Dedifferentiated amniotic fluid mesenchymal stem cell (primary cell): Measurements from ENCODE around the gene AKAP8.
A peak's percentile ranks its signal among the peaks of the same experiment; 100 is the strongest.
"Not testable (repeated sequence)": the region's sequence is repeated elsewhere in the genome, so short reads cannot be mapped to it uniquely, and the experiment has no call there.

ENCODE experiments used
- DNase-seq: peaks from one replicate; pipeline ENCODE4 v3.0.0-alpha.2; 2016; ENCODE audit errors: extremely low spot score

The AKAP8 gene

DNA sequence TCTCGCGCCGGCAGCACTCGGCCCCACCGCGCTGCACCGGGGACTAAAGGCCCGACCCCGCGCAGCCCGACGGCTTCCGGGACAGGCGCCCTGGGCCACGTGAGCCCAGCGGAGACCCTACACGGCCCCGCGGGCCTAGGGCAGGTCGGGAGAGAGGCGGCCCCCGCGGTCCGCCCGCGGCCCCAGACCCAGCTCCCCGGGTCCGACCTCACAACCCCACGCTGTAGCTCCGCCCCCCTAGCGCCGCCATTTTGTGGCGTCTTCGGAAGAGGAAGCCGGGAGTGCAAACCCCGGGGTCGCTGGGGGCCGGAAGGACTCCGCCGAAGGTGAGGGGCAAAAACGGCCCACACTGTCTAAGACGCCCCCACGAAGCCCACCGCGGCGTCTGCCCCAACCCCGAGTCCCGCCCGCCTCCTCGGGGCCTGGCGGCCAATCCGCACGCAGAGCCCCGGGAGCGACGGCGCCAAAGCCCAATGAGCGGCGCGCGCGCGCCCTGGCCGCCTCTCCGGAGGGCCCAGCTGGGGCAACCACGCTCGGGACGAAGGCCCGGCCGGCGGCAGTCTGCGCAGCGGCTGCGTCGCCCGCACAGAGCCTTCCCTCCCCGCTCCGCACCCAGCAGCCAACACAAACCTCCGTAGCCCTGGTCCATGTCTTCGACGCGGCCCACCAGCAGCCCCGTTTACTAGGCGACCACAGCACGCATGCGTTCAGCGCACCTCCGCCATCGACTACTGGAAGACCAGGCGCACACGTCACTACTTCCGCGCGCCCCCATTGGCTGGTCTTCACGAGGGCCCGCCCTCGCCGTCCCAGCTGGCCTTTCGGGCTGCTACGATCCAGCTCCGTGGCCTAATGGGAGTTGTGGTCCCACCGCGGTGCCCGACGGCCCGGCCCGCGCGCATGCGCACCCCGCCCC is at the start of gene AKAP8:
Gene AKAP8, minus strand, starts transcription at position 705 of the 916 bp plus-strand sequence. Its CDS starts 56 bp downstream, at position 649.
- peak; percentile 96 for DNase-seq

DNA sequence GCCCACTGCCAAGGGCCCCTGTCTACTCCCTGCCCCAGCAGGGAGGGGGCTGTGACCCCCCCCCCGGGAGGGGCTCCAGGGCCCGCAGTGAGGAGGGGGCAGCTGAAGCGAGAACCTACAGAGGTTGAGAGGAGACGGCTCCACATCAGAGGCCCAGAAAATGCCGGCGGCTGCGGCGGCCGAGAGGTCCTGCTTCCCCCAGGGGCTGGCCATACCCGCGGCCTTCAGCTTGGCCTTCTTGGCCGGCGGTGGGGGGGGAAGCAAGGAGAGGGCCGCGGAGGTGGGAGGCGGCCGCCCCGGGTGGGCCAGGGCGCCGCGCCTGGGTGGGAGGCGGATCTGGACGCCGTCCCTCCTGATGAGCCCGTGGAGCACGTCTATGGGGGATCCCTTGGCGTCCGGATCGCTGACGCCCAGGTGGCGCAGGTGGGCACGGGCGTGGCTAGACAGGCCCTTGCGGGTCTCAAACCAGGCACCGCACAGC is 48.4 kb upstream of the AKAP8 start:
- DNase-seq = no peak

DNA sequence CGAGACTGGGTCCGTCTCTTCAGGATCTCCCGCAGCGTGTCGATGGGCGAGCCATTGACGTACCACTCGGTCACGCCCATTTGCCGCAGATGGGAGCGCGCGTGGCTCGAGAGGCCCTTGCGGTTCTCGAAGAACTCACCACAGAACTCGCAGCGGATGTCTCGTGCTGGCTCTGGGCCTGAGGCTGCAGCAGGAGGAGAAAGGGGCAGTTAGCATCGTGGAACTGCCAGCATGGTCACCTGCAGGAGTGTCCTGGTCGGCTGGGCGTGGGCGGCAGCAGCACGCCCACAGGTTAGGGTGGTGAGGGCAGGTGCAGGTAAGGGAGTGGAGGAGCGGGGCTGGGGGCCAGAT is 47.7 kb upstream of the AKAP8 start:
- DNase-seq = no peak

DNA sequence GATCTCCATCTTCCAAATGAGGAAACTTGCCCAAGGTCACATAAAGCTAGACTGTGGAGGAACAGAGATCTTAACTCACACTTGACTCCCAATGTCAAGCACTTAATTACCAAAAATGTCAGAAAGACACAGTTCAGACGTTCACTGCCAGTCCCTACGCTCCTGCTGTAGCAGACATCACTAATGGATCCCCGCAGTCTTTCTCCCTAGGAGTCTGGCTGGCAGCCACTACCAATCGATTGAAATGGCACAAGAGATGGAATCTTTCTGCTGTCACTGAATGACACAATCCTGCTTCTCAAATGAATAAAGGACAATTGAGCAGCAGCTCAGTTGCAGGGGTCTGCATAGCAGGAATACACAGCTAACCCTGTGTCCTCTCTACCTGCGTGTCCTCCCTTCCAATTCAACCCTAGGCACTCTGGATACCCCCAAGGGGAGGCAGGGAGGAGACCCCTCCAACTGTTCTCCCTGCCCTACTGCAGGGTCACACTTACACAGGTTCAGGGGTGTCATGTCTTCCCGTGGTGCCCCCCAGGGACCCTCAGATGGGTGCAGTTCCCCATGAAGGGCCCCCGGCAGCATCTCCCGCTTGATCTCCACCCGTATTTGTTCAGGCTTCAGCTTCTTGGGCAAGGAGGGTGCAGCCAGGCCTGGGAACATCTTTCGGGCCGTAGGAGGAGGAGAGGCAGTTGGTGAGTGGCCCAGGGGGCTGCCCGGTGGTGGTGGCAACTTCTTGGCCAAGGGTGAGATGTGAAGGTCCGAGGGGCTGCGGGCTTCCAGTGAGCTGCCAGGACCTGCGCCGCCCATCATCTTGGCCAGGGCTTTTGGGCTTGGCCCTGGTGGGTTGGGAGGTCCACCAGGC is 47.1 kb upstream of the AKAP8 start:
- DNase-seq = no peak

DNA sequence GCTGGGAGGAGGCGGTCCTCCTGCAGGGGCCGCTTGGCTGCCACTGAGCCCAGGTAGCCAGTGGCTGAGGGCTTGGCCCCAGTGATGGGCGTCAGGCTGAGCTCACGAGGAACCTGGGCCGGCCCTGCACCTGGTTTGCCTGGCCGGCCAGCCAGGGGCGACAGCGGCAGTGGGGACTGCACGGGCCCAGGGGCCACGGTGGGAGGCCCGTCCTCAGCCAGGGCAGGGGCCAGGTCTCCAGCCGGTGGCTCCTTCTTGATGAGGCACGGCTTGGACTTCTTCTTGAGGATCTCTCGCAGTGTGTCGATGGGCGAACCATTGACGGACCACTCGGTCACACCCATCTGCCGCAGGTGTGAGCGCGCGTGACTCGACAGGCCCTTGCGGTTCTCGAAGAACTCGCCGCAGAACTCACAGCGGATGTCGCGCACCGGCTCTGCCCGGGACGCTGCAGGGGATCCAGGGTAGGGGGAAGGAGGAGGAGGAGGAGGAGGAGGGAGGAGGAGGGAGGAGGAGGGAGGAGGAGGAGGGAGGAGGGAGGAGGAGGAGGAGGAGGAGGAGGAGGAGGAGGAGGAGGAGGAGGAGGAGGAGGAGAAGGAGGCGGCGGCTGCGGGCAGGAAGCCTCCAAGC is 45.8 kb upstream of the AKAP8 start:
- DNase-seq = no peak

DNA sequence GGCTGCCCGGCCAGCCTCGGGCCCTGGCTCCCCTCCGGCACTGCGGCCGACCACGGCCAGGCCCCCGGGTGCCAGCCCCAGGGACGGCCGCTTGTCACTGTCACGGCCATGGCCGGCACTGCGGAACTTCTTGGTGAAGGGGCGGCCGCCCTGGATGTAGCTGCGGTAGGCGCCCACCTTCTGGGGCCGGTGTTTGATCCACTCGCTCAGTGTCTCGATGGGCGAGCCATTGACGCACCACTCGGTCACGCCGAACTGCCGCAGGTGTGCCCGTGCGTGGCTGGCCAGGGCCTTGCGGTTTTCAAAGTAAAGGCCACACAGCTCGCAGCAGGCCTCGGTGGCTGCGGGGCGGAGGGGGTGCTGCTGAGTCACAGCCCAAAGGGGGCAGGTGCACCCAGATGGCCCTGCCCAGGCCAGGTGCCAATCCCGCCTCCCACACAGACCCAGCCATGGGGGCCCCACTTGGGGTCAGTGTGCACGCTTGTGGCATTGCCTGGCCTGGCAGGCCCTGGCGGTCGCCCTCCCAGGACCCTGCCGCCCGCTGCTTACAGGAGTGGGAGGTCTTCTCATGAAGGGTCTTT is 45.2 kb upstream of the AKAP8 start:
- no peak for DNase-seq

DNA sequence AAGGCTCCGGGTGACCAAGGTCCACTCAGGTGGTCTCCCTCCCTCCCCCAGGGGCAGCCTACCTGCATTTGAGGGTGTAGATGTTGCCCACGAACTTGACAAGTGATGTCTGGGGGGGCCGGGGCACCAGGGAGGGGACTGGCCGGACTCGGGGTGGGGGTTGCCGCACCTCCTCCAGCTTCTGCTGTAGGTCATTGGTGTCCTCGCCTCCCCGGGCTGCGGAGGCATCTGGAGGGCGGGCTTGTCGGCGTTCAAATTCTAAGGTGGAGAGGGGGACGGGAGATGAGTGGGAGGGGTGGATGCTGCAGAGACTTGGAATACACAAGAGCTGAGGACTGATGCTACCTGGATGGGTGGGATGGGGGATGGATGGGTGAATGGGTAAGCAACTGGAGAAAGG is 44.5 kb upstream of the AKAP8 start:
- DNase-seq = no peak

DNA sequence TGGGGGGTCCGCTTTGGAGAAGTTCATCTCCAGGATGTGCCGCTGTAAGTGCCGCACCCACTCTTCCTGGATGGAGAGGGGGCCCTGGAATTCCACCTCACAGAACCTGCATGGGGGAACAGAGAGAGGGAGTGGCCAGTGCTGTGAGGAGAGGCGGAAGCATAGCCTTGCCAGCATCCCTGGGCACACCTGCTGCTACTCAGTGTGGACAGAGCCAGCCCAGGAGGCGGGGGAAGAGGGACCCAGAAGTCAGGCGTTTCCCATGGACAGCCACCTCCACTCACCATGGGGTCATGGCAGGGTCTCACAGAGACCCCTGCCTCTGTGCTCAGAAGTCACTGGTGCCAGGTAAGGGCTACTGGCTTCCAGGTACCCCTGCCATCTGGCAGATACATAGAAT is 43.5 kb upstream of the AKAP8 start:
- no peak for DNase-seq

DNA sequence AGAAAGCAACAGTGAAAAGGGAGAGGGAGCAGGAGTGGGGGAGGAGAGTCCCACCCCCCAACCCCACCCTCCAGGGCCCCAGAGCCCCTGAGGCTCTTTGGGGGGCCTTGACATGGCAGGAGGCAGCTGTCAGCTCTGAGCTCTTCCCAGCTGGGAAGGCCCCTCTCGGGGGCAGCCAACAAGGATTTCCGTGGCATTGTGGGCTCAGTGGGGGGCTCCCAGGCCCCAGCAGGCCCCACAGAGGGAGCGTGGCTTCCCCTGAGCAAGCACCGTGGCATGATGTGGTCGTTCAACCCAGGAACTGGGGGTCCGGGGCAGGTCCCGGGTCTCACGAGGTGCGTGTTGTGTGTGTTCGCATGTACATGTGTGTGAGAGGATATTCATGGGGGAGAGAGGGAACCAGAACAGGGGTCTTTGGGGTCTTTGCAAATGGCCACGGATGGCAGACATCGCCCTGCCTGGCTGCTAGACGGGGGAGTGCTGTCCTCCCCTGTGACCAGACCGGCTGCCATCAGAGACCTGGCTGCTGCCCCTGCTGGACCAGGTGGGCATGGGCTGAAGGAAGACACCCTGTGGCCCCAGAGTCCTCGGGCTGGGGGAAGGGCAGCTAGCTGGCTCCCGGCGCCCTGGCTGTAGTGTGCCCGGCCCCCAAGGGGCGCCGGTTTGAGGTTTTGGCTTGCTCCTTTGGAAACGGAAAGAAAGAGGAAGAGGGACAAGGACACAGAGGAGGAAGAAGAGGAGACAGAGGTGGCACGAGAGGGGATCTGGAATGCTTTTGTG is 42.9 kb upstream of the AKAP8 start:
- DNase-seq = no peak

DNA sequence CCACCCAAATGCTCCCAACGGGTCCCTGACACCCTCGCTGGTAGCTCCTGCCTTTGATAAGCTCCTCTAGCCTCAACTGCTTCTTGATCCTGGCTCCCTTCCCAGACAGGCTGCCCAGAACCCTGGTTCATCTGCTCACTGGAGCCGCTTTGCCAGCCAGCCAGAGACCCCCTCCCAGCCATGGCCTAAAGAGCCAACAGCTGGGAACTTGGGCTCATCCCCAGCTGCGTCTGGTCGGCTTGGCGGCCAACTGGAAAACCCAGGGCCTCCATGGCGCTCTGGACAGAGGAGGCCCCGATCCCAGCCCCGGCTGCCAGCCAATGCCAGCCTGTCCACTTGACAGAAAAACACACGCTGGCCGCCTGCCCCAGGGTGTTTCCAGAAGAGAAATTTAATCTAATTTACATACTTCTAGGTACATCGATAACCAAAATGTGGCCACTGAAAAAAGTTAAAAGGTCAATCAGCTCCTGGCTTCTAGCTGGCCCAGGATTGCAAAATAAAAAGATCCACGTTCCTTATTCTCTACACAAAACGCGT is 42.2 kb upstream of the AKAP8 start:
- DNase-seq = no peak

DNA sequence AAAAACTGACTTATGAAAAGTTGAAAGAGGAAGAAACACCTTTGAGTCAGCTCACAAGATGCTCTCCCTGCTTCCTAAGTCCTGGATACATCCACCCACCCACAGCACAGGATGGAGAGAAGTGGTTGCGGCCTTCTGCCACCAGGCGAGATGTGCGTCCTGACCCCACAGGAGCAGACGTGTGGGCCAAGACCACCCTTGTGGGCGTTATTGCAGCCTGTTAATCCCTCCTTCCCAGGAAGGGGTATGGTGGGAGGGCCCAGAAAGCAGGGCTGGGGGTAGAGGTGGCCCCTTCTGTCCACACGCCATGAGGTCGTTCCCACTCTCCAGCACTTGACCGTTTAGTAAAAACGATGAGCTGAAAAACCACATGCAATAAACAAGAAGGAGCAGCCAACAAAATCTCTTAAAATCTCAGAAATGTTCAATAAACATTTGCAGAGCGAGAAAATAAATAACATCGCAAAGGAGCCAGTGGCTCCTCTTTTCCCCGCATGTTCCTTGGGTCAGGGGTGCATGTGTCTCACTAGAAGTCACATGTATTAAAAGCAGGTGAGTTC is 41.6 kb upstream of the AKAP8 start:
- DNase-seq = no peak

DNA sequence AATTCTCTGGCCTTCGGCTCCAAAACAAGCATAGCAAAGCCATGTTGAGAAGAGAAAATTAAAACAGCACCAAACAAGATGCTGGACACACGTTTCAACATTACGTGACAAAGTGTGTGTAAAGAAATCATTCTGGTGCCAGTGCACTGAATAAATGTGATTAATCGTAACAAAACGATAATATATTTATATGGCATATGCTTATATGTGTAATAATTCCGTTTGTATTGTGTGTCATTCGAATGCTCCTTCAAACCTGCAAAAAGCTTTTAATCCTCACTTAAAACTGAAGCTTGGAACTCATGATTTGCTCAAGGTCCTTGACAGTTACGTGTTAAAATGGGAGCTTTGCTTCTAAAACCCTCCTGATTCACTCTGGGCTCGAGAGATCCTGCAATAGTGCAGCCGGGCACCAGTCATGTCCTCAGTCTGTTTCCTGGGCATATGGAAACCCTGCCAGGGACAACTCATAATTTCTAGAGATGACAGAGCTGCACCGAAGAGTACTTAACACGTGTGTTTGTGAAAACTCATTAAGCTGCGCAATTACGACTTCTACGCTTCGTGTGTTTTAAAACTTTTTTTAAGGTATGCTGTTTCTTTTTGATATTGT is 39.9 kb upstream of the AKAP8 start:
- no peak for DNase-seq

DNA sequence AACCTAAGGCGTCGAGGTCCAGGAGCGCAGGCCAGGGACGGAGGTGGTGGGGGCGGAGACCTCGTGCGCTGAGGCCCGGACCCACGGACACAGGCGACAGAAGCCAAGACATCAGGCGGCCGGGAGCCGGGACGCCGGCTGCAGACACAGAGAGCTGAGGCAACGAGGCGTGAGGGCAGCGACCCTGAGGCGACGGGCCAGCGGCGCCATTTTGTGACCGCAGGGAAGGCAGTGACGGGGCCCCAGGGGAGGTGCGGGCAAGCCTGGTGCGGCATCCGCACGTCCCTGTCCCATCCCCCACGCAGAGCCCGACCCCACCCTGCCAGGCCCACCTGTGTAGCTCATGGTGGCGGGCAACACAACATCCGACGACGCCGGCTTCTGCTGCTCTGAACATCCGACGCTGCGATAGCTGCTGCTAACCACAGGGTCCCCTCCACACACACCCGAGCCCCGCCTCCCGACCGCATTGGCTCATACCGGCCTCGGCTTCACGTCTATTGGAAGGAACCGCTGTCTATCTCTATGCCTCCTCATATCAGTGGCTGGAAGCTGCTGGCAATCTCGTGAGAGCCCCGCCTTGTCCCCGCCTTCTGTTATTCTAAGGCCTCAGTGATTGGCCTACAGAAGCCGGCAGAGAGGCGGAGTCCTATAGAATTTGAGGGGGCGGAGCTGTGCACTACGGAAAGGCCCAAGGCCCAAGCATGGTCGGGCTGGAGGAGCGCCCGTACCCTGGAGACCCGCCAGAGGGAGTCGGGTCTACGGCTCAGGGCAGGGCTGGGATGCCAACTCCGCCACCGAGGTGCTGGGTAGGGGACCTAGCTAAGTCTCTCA is 39.2 kb upstream of the AKAP8 start, which contains the start of gene AKAP8L:
Gene AKAP8L, minus strand, starts transcription at position 410 of the 834 bp plus-strand sequence. Its CDS starts 65 bp downstream, at position 345.
- peak; percentile 100 for DNase-seq

DNA sequence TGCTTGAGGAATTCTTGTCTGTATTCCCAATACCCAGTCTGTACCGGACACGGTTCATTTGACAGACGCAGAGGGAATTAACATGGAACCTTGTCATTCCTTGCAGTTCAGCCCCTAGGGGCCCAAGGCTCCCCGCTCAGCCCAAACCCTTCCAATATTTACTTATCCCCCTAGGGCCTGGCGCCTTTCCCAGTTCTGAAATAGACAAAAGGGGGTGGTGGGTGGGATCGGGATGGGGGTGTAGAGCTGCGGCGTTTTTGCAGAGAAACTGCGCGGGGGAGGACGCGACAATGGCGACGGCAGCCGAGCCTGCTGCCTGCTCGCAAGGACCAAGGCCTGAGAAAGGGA is 38.6 kb upstream of the AKAP8 start:
- peak; percentile 22 for DNase-seq

DNA sequence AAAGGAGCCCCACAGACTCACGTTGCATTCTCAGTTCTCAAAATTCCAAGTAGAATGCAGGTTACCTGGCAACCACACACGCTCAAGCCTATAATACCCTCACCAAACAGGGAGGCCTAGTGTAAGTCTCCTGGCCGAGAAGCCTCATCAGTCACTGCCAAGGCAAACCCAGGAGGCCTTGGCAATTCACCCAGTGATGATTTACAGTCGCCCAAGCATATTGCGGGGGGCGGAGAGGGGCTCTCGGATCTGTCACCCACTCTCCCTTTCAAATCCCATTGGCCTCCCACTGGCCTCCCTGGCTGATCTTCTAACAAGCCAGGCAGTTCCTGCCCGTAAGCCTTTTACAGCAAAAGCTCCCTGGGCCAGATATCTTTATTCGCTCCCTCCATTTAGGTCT is 38.1 kb upstream of the AKAP8 start:
- DNase-seq = no peak

DNA sequence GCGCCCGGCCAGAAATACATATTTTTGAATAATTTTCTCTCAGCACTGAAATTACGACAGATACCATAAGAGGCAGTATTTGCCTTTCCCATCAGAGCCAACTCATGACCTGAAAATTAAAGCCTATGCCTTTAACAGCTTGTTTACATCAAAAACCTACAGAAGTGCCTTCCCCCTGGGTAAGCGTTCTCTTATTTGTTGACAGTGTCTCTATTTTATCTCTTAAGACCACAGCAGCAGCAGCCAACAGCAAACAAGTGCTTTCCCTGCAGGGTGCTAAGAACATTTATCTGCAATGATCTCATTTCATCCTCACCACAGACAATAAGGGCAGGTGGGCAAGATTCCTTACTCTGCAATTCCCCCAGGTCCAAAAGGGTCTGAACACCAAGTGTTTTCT is 33.2 kb upstream of the AKAP8 start:
- DNase-seq = no peak

DNA sequence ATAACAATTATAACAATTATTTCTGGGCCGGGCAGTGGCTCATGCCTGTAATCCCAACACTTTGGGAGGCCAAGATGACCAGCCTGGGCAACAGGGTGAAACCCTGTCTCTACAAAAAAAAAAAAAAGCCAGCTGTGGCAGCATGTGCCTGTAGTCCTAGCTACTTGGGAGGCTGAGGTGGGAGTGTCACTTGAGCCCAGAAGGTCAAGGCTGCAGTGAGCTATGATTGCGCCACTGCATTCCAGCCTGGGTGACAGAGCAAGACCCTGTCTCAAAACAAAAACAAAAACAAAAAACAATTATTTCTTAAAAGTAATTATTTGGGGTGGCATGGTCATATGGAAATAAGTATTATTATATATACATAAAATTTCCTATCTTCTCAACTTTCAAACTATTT is 31.8 kb upstream of the AKAP8 start:
- DNase-seq = not testable (repeated sequence)

DNA sequence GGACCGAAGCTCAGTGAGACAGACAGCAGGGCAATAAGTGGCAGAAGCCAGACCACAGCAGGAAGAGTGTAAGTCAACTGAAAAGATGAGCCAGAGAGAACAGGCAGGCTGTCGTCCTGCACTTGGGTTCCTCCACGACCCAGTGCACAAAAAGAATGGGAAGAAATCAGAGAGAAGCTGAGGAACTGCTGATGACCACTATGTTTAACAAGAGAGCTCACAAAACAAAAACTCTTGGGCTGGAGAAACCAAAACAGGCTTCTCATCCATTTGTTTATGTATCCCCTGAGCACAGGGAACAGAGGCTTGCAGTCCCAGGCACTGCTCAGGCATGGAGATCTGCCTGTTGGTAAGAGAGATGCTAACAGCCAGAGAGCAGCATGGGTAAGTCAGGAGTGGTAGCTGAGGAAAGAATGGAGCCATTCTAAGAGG is 25.2 kb upstream of the AKAP8 start:
- DNase-seq = no peak
